GM23338 (cell line): ENCODE measurements around the gene FOXP1.

ENCODE experiments used
- CREB1 ChIP-seq: fragments of 250-450 bp; sonication (Bioruptor Pico); IDR thresholded peaks from 2 replicates; pipeline ENCODE4 v1.5.0; 2020; ENCODE audit warnings: low read depth, mild to moderate bottlenecking, moderate library complexity
- CTCF ChIP-seq, 2 experiments: fragments of 200-600 bp in 1 of 2; sonication (generic) in 1 of 2; conservative IDR thresholded peaks; 2 replicates each; pipeline versions ENCODE4 v1.5.1 to v1.6.1; 2016 to 2017; ENCODE audit warnings: antibody characterized with exemption in 2 of 2, low read depth in 2 of 2, mild to moderate bottlenecking in 2 of 2, moderate library complexity in 1 of 2
- ETS1 ChIP-seq: IDR thresholded peaks from 2 replicates; pipeline ENCODE4 v1.6.1; 2016; ENCODE audit warnings: antibody characterized with exemption
- EZH2 ChIP-seq: fragments of 200-600 bp; sonication (generic); IDR thresholded peaks from one replicate; pipeline ENCODE4 v1.8.0; 2017; ENCODE audit warnings: antibody characterized with exemption, mild to moderate bottlenecking, low read depth; ENCODE audit not compliant: unreplicated experiment
- EZH2phosphoT487 ChIP-seq: fragments of 200-600 bp; sonication (generic); IDR thresholded peaks from one replicate; pipeline ENCODE4 v1.8.1; 2018; ENCODE audit warnings: antibody characterized with exemption; ENCODE audit not compliant: unreplicated experiment
- POLR2AphosphoS5 ChIP-seq: IDR thresholded peaks from 2 replicates; pipeline ENCODE4 v1.6.1; 2016; ENCODE audit warnings: antibody characterized with exemption, low read depth
- REST ChIP-seq: IDR thresholded peaks from one replicate; pipeline ENCODE4 v1.6.1; 2018; ENCODE audit warnings: antibody characterized with exemption; ENCODE audit not compliant: unreplicated experiment
- ZNF114 ChIP-seq: fragments of 250-450 bp; sonication (Bioruptor Pico); IDR thresholded peaks from 2 replicates; pipeline ENCODE4 v1.5.0; 2020; ENCODE audit warnings: mild to moderate bottlenecking, moderate library complexity
- ZNF331 ChIP-seq: fragments of 250-450 bp; sonication (Bioruptor Pico); IDR thresholded peaks from 2 replicates; pipeline ENCODE4 v1.5.0; 2020; ENCODE audit warnings: low read depth, mild to moderate bottlenecking, moderate library complexity

- TF ChIP-seq REST (no peak), CTCF (conservative IDR thresholded peaks at IDR 0.05; ENCODE audit: low read depth in 2 of 2) (no peak), EZH2phosphoT487 (no peak), EZH2 (no peak), ETS1 (no peak), POLR2AphosphoS5 (no peak), CREB1 (no peak), ZNF114 (CRISPR knock-in tag) (no peak), ZNF331 (CRISPR knock-in tag) (no peak)
Measured at GRCh38 chr3:71074423-71074822, 509.1 kb downstream of the FOXP1 start.
